Activated naive CD8-positive, alpha-beta T cell treated with anti-CD3 and anti-CD28 coated beads, Interleukin-2, amount 10 ng/mL, durations not matched to agents 7 days and 5 days (primary cell): ENCODE data around the gene SKOR1. TPM values are rescaled to one million over a fixed set of nuclear protein-coding genes. Genes with fewer than 3 reads are reported as not detected.

ENCODE experiments used
- ATAC-seq: fragments of 150-1000 bp; cut with Tn5 transposase; one replicate; pipeline ENCODE4 v1.10.0; 2021; ENCODE audit warnings: low read depth, moderate library complexity
- POLR2A ChIA-PET: fragments of 350-600 bp; sonication (Branson Sonifier 250); formaldehyde crosslinking; loops from one replicate; lab custom pipeline; 2021; ENCODE audit warnings: antibody characterized with exemption; lab: Charles Lee
- DNase-seq: peaks from one replicate; pipeline ENCODE4 v3.0.0; 2021
- H3K27ac Mint-ChIP-seq: one replicate; pipeline ENCODE4 v1.8.0; 2022; ENCODE audit warnings: mild to moderate bottlenecking, mixed read lengths
- H3K27me3 Mint-ChIP-seq: one replicate; pipeline ENCODE4 v1.8.0; 2022; ENCODE audit warnings: mild to moderate bottlenecking, moderate library complexity, mixed read lengths
- H3K36me3 Mint-ChIP-seq: one replicate; pipeline ENCODE4 v1.8.0; 2021; ENCODE audit warnings: mild to moderate bottlenecking, mixed read lengths
- H3K4me1 Mint-ChIP-seq: one replicate; pipeline ENCODE4 v1.8.0; 2021; ENCODE audit warnings: mixed read lengths
- H3K4me3 Mint-ChIP-seq: one replicate; pipeline ENCODE4 v1.8.0; 2022; ENCODE audit warnings: mild to moderate bottlenecking, moderate library complexity, mixed read lengths
- H3K9me3 Mint-ChIP-seq: one replicate; pipeline ENCODE4 v1.8.0; 2021; ENCODE audit warnings: mixed read lengths
- total RNA-seq, 2 experiments: library from RNA; stranded (reverse); gene quantifications; one replicate each; pipeline ENCODE4 v1.2.3, GENCODE V29; 2021

Gene SKOR1
- total RNA-seq, 2 experiments from 2014 or later, result 0.71 to 0.89 TPM

- Mint-ChIP-seq H3K4me1 (peaks cover 39% of the 10 kb centered on the region), H3K4me3 (peak overlapping the region; percentile 78), H3K9me3 (no peaks in the 10 kb centered on the region), H3K27ac (no peak overlapping the region), H3K27me3 (peaks cover 60% of the 10 kb centered on the region), H3K36me3 (peaks cover 3% of the 10 kb centered on the region)
- POLR2A ChIA-PET, result interaction anchor here (0.8 kb wide), 1 partner anchor 315 kb away, joined by 4 read pairs; the partner anchor contains the start of gene C15orf61
- no peak for ATAC-seq
- peak; percentile 55 for DNase-seq
Measured at GRCh38 chr15:67836477-67836876, 11.2 kb downstream of the SKOR1 start.

DNA sequence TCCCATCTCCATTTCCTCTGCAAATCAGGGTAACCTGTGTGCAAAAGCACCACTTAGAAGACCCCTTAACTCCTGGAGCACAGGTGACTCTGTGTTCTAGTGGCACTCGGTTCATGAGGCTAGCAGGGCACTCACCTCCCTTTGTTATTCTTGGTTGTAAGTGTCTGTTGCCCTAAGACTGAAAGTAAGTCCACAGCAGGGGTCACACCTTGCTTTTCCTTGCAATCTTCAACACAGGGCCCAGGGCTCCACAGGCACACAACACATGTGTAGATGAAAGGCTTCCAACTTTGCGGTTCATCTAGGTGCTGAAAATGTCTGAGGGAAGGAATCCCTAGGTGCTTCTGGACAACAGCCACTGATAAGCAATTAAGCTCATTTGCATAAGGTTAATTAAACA lies 11.6 kb downstream of the SKOR1 start:
- no peaks in the 10 kb centered on the region for H3K9me3 Mint-ChIP-seq
- ATAC-seq, result no peak
- peaks cover 39% of the 10 kb centered on the region for H3K4me1 Mint-ChIP-seq
- peaks cover 3% of the 10 kb centered on the region for H3K36me3 Mint-ChIP-seq
- H3K4me3 Mint-ChIP-seq, result no peak overlapping the region
- peaks cover 56% of the 10 kb centered on the region for H3K27me3 Mint-ChIP-seq
- H3K27ac Mint-ChIP-seq, result no peak overlapping the region
- no peak for DNase-seq
- POLR2A ChIA-PET, result interaction anchor here (0.8 kb wide), 1 partner anchor 316 kb away, joined by 4 read pairs; the partner anchor contains the start of gene C15orf61

DNA sequence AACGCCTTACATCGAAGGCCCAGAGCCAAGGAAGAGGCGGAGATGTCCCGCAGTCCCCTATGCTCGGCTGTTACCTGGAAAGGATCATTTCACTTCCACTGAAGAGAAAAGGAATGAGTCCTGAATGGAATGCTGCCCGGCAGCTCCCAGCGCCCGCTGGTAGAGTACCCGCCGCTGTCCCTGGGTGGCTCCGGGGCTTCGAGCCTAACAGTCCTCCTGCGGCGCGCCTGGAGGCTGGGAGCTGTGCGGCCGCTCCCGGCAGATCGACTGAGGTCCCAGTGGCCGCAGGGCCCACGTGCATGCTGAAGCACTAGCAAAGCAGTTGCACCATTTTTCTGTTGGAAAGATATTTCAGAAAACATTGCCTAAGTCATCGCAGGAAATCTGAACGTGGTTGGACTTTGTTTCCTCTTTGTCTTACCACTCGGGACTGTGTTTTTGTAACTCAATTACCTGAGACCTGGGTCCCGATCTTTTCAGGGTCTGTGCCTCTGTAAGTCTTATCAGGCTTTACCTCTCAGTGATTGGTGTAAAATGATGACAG lies 13.6 kb downstream of the SKOR1 start:
- ATAC-seq (no peak), DNase-seq (no peak)
- peak overlapping the region; percentile 91 for H3K4me3 Mint-ChIP-seq
- peaks cover 37% of the 10 kb centered on the region for H3K27me3 Mint-ChIP-seq
- H3K4me1 Mint-ChIP-seq, result peaks cover 30% of the 10 kb centered on the region
- peaks cover 3% of the 10 kb centered on the region for H3K36me3 Mint-ChIP-seq
- H3K9me3 Mint-ChIP-seq, result no peaks in the 10 kb centered on the region
- H3K27ac Mint-ChIP-seq, result no peak overlapping the region
- POLR2A ChIA-PET, result no interaction called here

GRCh38 chr15:67839499-67839928 lies 14.2 kb downstream of the SKOR1 start:
- DNase-seq (no peak), ATAC-seq (peak; percentile 20)
- peak overlapping the region; percentile 95 for H3K27ac Mint-ChIP-seq
- peaks cover 32% of the 10 kb centered on the region for H3K27me3 Mint-ChIP-seq
- POLR2A ChIA-PET, result interaction anchor here (0.6 kb wide), 1 partner anchor 581 kb away, joined by 5 read pairs; no protein-coding TSS in a partner anchor
- no peaks in the 10 kb centered on the region for H3K9me3 Mint-ChIP-seq
- peaks cover 26% of the 10 kb centered on the region for H3K4me1 Mint-ChIP-seq
- peaks cover 3% of the 10 kb centered on the region for H3K36me3 Mint-ChIP-seq
- peak overlapping the region; percentile 91 for H3K4me3 Mint-ChIP-seq

- POLR2A ChIA-PET, result interaction anchor here (0.6 to 2.0 kb wide), 6 partner anchors 16 to 582 kb away, joined by 3 to 10 read pairs (median 4); partner anchors contain the start of genes C15orf61, MAP2K5 and PIAS1
- H3K4me1 Mint-ChIP-seq, result peaks cover 25% of the 10 kb centered on the region
Measured at GRCh38 chr15:67839929-67840748, 14.8 kb downstream of the SKOR1 start, which contains the start of gene RNU6-1. RNU6-1 (minus strand) TSS chr15:67840045.

DNA sequence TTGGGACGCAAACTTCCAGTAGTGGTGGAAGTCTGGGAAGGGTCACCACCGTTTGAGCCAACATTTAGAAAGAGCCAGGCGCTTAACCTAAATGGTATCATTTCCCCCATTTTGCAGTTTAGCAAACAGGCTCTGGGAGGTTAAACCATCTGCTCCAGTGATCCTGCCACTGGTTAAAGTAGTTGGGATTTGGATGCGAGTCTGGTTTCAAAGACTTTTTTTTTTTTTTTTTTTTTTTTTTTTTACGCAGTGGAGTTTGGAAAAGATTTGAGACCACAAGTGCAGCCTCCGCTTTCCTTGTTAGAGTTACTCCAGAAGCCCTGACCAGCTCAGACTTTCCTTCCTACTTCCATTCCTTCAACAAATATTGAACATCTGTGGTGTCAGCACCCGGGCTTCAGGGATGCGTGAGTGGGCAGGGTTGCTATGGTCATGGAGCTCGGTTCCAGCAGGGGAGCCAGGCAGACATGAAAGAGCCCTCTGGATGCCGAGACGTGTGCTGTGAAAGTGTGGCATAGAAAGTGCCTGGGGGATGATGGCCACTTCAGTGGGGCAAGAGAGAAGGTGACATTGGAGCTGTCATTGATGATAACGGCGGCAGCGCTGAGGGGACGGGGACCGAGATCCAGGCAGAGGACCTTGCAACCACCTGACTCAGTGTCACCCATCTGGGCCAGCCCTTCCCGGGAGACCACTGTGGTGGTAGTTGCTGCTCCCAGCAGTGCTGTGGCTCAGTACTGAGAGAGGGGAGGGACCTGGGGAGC lies 15.6 kb downstream of the SKOR1 start:
- H3K9me3 Mint-ChIP-seq, result no peaks in the 10 kb centered on the region
- H3K4me3 Mint-ChIP-seq, result peak overlapping the region; percentile 91
- H3K27ac Mint-ChIP-seq, result peak overlapping the region; percentile 95
- peaks cover 3% of the 10 kb centered on the region for H3K36me3 Mint-ChIP-seq
- no peak for ATAC-seq
- POLR2A ChIA-PET, result interaction anchor here (0.7 to 2.0 kb wide), 8 partner anchors 17 to 815 kb away, joined by 3 to 10 read pairs (median 4); partner anchors contain the start of genes C15orf61, MAP2K5 and PIAS1
- DNase-seq, result peak; percentile 53
- peaks cover 22% of the 10 kb centered on the region for H3K4me1 Mint-ChIP-seq
- peaks cover 18% of the 10 kb centered on the region for H3K27me3 Mint-ChIP-seq

More at GRCh38 chr15:67839929-67840748, 14.8 kb downstream of the SKOR1 start, which contains the start of gene RNU6-1:
- DNase-seq (peak; percentile 97), ATAC-seq (peak; percentile 91)
- no peaks in the 10 kb centered on the region for H3K9me3 Mint-ChIP-seq
- peak within 1 kb of the TSS; percentile 91 for H3K4me3 Mint-ChIP-seq
- H3K27me3 Mint-ChIP-seq, result peaks cover 25% of the 10 kb centered on the region
- peak within 1 kb of the TSS; percentile 95 for H3K27ac Mint-ChIP-seq
- H3K36me3 Mint-ChIP-seq, result peaks cover 3% of the 10 kb centered on the region

DNA sequence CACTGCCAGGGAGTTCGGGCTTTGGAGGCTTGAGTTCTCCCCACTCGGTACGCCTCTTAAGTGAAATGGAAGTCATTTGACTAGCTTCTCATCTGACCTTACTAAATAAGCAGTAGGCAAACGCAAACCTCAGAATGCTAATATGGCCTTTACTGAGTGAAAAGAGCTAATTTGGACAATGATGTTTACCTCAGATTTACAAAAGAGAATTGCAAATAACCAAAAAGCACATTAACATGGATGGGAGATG lies 16.1 kb downstream of the SKOR1 start:
- Mint-ChIP-seq H3K4me3 (peak overlapping the region; percentile 91), H3K27ac (no peak overlapping the region), H3K27me3 (peaks cover 12% of the 10 kb centered on the region), H3K9me3 (no peaks in the 10 kb centered on the region), H3K36me3 (peaks cover 3% of the 10 kb centered on the region), H3K4me1 (peaks cover 20% of the 10 kb centered on the region)
- ATAC-seq (no peak), DNase-seq (no peak)
- POLR2A ChIA-PET, result interaction anchor here (0.7 to 2.0 kb wide), 6 partner anchors 17 to 816 kb away, joined by 3 to 10 read pairs (median 4); partner anchors contain the start of genes C15orf61 and PIAS1

GRCh38 chr15:67843092-67843501 lies 17.8 kb downstream of the SKOR1 start:
- POLR2A ChIA-PET, result no interaction called here
- no peak for ATAC-seq
- Mint-ChIP-seq H3K27me3 (peaks cover 4% of the 10 kb centered on the region), H3K4me3 (no peak overlapping the region), H3K27ac (no peak overlapping the region), H3K36me3 (peaks cover 3% of the 10 kb centered on the region), H3K4me1 (peaks cover 15% of the 10 kb centered on the region), H3K9me3 (no peaks in the 10 kb centered on the region)
- no peak for DNase-seq

DNA sequence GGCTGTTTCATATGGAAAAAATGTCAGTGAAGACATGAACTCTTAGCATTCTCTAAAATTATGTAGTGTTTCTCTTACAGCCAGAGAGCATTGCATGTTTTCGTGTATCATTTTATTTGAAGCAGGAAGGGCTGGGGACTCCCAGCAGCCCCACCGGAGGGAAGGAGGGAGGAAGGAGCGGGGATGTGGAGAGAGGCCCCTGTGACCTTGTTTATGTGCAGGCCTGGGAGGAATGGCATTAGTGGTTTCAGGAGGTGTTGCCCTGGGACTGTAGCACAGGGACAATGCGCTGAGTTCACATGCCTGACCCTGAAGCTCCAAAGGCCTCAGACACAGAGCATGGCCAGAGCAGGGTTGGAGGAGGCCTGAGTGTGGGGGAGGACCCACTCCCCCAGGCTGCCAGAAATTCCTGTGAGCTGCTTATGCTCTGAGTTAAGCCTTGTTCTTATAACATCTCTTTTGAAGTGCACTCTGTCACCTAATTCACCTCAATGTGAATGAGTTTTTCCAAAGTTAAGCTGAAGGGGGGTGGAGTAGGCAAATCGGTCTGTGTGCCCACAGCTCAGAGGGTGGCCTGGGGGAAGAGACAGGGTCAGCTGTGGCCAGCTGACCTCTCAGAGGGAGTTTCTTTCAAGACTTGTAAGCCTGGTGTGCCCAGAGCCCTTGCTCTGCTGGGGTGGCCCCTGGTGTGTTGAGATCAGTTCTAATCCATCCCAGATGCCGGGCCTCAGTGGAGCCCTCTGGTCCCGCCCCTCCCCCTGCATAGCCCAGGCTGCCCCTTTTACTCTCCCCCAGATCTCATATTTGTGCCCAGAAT lies 18.5 kb downstream of the SKOR1 start:
- Mint-ChIP-seq H3K4me1 (peaks cover 12% of the 10 kb centered on the region), H3K9me3 (no peaks in the 10 kb centered on the region), H3K4me3 (no peak overlapping the region), H3K27ac (no peak overlapping the region), H3K36me3 (peaks cover 3% of the 10 kb centered on the region), H3K27me3 (no peaks in the 10 kb centered on the region)
- POLR2A ChIA-PET, result no interaction called here
- no peak for DNase-seq
- ATAC-seq, result no peak

DNA sequence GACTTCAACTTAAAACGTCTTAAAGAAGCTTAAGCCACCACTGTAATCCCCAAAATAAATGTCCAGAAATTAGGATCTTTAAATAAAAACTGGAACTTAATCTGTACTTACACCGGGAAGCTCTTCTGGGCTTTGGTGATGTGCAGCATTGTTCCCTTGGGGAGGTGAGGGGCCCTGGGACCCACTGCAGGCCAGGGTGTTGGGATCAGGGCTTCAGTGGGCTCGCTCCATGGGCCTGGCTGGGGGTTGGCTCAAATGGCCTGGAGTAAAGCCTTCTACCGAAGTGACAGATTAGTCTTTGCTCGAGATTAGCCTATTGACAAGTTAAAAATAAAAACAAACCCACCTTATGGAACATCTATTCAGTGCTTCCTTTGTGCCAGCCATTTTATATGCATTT lies 20.7 kb downstream of the SKOR1 start:
- Mint-ChIP-seq H3K9me3 (no peaks in the 10 kb centered on the region), H3K27me3 (peaks cover 2% of the 10 kb centered on the region), H3K4me1 (peaks cover 6% of the 10 kb centered on the region), H3K4me3 (no peak overlapping the region), H3K27ac (no peak overlapping the region), H3K36me3 (no peaks in the 10 kb centered on the region)
- ATAC-seq (no peak), DNase-seq (no peak)
- POLR2A ChIA-PET, result no interaction called here

DNA sequence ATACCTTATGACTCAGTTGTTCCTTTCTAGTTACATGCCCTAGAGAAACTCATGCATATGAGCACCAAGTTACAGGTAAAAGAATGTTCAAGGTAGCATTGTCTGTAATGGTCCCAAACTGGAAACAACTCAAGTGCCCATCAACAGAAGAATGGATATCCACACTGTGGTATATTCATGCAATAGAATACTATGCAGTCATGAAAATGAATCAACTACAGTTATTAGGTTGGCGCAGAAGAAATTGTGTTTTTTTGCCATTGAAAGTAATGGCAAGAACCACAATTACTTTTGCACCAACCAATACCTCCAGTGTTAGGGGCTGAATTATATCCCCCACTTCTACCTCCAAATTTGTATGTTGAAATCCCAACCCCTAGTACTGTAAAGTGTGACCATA lies 24.2 kb downstream of the SKOR1 start:
- Mint-ChIP-seq H3K27ac (no peak overlapping the region), H3K9me3 (peaks cover 1% of the 10 kb centered on the region), H3K27me3 (peaks cover 4% of the 10 kb centered on the region), H3K4me1 (peaks cover 2% of the 10 kb centered on the region), H3K36me3 (peaks cover 1% of the 10 kb centered on the region), H3K4me3 (no peak overlapping the region)
- DNase-seq (no peak), ATAC-seq (no peak)
- POLR2A ChIA-PET, result no interaction called here

- peaks cover 4% of the 10 kb centered on the region for H3K27me3 Mint-ChIP-seq
- peaks cover 1% of the 10 kb centered on the region for H3K9me3 Mint-ChIP-seq
- ATAC-seq, result no peak
- H3K4me1 Mint-ChIP-seq, result peaks cover 2% of the 10 kb centered on the region
- no peak overlapping the region for H3K27ac Mint-ChIP-seq
- POLR2A ChIA-PET, result no interaction called here
- no peak for DNase-seq
- no peak overlapping the region for H3K4me3 Mint-ChIP-seq
- H3K36me3 Mint-ChIP-seq, result peaks cover 1% of the 10 kb centered on the region
Measured at GRCh38 chr15:67850336-67850735, 25.0 kb downstream of the SKOR1 start.
